Smooth muscle cell (in vitro differentiated cells): ENCODE data around the gene ZNF79. TPM values are rescaled to one million over a fixed set of nuclear protein-coding genes. Genes with fewer than 3 reads are reported as not detected.
A peak's percentile ranks its signal among the peaks of the same experiment; 100 is the strongest.

ENCODE experiments used
- DNase-seq: peaks from one replicate; lab custom pipeline; 2025; ENCODE audit not compliant: unreplicated experiment; lab: John Stamatoyannopoulos, UW
- H2AFZ ChIP-seq: fragments of 200-600 bp; sonication (generic); 2 replicates; pipeline ENCODE4 v1.6.0; 2016; ENCODE audit warnings: antibody characterized with exemption, low read depth, mild to moderate bottlenecking
- H3F3A ChIP-seq: fragments of 200-600 bp; sonication (generic); 2 replicates; pipeline ENCODE4 v1.6.0; 2017; ENCODE audit warnings: antibody characterized with exemption, low read depth
- H3K27ac ChIP-seq: fragments of 200-600 bp; sonication (generic); 2 replicates; pipeline ENCODE4 v1.5.1; 2016; ENCODE audit warnings: low read depth, mild to moderate bottlenecking
- H3K27me3 ChIP-seq: fragments of 200-600 bp; sonication (generic); 2 replicates; pipeline ENCODE4 v1.6.1; 2016; ENCODE audit warnings: low read depth, mild to moderate bottlenecking
- H3K36me3 ChIP-seq: fragments of 200-600 bp; sonication (generic); 2 replicates; pipeline ENCODE4 v1.5.1; 2016; ENCODE audit warnings: low read depth
- H3K4me1 ChIP-seq: fragments of 200-600 bp; sonication (generic); 2 replicates; pipeline ENCODE4 v1.5.1; 2016; ENCODE audit warnings: low read depth
- H3K4me2 ChIP-seq: fragments of 200-600 bp; sonication (generic); 2 replicates; pipeline ENCODE4 v1.6.0; 2016; ENCODE audit warnings: mild to moderate bottlenecking
- H3K4me3 ChIP-seq: fragments of 200-600 bp; sonication (generic); 2 replicates; pipeline ENCODE4 v1.5.1; 2016; ENCODE audit warnings: mild to moderate bottlenecking
- H3K79me2 ChIP-seq: fragments of 200-600 bp; sonication (generic); 2 replicates; pipeline ENCODE4 v1.6.0; 2016; ENCODE audit warnings: low read depth, mild to moderate bottlenecking
- H3K9ac ChIP-seq: fragments of 200-600 bp; sonication (generic); 2 replicates; pipeline ENCODE4 v1.6.0; 2016; ENCODE audit warnings: low read depth
- H3K9me3 ChIP-seq: fragments of 200-600 bp; sonication (generic); replicated peaks from 2 replicates; pipeline ENCODE4 v1.5.1; 2016; ENCODE audit warnings: low read depth
- H4K20me1 ChIP-seq: fragments of 200-600 bp; sonication (generic); 2 replicates; pipeline ENCODE4 v1.6.0; 2016; ENCODE audit warnings: low read depth
- WGBS: methylation state at CpG from one replicate; pipeline ENCODE4 v1.1.7; 2016; ENCODE audit warnings: low lambda C conversion rate; 5-methylcytosine and 5-hydroxymethylcytosine counted together
- polyA plus RNA-seq: library from polyadenylated mRNA; unstranded; fragments of >200 nt; fragmentation: Nextera tagmentation; extraction: Ambion mirVana; gene quantifications from 2 replicates; pipeline ENCODE4 v1.2.1, GENCODE V29; 2016
- small RNA-seq: library from RNA; depleted of rRNA; stranded (forward); fragments of <200 nt; gene quantifications from one replicate; pipeline ENCODE3, GENCODE V24; 2014
- total RNA-seq: library from RNA; depleted of rRNA; stranded (reverse); fragments of >200 nt; gene quantifications from 2 replicates; pipeline ENCODE4 v1.2.3, GENCODE V29; 2014
- TF ChIP-seq, protein P1 (sequence below): fragments of 200-600 bp; sonication (generic); IDR thresholded peaks from 2 replicates; pipeline ENCODE4 v1.5.1; 2017; ENCODE audit warnings: borderline replicate concordance, mild to moderate bottlenecking, antibody characterized with exemption; ENCODE audit not compliant: insufficient read depth, poor library complexity, severe bottlenecking

The ZNF79 gene
- total and polyA plus RNA-seq, 2 experiments from 2014 or later, result 4.3 to 6.6 TPM

DNA sequence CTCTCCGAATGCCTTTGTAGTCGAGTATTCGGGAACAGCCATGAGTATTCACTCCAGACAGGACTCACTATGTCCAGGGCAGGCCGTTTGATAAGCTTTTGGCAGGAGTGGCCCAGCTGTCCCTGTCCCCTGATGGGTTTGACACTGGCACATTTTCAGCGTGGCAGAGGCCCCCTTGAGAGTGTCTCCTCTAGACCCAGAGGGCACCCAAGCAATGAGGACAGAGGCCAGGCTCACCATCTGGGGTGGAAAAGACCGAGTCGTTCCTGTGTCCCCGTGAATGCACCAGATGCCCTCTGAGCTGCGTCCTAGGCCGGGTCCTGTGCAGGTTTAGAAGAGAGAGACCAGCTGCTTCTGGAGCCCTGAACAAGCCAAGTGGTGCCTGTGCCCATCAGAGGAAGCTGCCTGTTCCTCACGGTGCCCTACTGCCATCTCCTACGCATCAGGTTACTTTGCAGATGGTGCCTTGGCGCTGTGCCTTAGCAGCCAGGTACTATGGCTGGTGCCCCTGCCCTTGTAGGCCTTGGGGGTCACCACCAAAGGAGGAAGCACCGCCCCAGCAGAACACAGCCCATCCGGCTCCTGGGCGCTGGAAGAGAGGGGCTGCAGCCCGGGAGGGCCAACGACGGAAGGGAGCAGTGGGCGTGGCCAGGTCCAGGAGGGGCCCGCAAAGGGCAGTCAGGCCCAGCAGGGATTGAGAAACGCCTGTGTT lies 69.6 kb downstream of the ZNF79 start:
- H3K4me3 ChIP-seq, result no peak overlapping the region
- no peaks in the 10 kb centered on the region for H3F3A ChIP-seq
- H3K27ac ChIP-seq, result no peak overlapping the region
- no peaks in the 10 kb centered on the region for H3K79me2 ChIP-seq
- no peak overlapping the region for H3K9ac ChIP-seq
- H3K4me2 ChIP-seq, result no peak overlapping the region
- H3K27me3 ChIP-seq, result no peaks in the 10 kb centered on the region
- no peaks in the 10 kb centered on the region for H4K20me1 ChIP-seq
- TF ChIP-seq, protein P1, sequence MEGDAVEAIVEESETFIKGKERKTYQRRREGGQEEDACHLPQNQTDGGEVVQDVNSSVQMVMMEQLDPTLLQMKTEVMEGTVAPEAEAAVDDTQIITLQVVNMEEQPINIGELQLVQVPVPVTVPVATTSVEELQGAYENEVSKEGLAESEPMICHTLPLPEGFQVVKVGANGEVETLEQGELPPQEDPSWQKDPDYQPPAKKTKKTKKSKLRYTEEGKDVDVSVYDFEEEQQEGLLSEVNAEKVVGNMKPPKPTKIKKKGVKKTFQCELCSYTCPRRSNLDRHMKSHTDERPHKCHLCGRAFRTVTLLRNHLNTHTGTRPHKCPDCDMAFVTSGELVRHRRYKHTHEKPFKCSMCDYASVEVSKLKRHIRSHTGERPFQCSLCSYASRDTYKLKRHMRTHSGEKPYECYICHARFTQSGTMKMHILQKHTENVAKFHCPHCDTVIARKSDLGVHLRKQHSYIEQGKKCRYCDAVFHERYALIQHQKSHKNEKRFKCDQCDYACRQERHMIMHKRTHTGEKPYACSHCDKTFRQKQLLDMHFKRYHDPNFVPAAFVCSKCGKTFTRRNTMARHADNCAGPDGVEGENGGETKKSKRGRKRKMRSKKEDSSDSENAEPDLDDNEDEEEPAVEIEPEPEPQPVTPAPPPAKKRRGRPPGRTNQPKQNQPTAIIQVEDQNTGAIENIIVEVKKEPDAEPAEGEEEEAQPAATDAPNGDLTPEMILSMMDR, result no peak
- 94% methylated on average over 22 of the region's 22 CpGs for WGBS
- no peak for DNase-seq
- H3K9me3 ChIP-seq, result no peaks in the 10 kb centered on the region
- no peaks in the 10 kb centered on the region for H3K36me3 ChIP-seq
- H3K4me1 ChIP-seq, result no peaks in the 10 kb centered on the region
- no peak overlapping the region for H2AFZ ChIP-seq

DNA sequence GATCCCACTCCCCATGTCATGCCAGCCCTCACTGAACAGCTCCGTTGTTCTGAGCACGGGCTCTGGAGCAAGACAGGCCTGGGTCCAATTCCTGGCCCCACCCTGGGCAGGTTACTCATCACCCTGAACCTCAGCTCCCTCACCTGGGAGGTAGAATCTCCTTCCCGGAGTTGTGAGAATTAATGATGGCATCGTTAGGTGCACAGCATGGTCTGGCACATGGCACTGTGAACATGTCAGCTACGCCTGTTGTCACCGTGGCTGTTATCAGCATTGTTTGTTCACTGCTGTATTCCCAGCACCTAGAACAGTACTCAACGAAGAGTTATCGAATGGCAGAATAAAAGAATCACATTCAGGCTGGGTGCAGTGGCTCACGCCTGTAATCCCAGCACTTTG lies 70.1 kb downstream of the ZNF79 start:
- Histone ChIP-seq H4K20me1 (no peaks in the 10 kb centered on the region), H3K27ac (no peak overlapping the region), H3K79me2 (no peaks in the 10 kb centered on the region), H3F3A (no peaks in the 10 kb centered on the region), H3K4me2 (no peak overlapping the region), H3K4me1 (no peaks in the 10 kb centered on the region), H3K9me3 (no peaks in the 10 kb centered on the region), H3K9ac (no peak overlapping the region), H2AFZ (no peak overlapping the region), H3K4me3 (no peak overlapping the region), H3K27me3 (no peaks in the 10 kb centered on the region), H3K36me3 (no peaks in the 10 kb centered on the region)
- no peak for DNase-seq
- TF ChIP-seq, protein P1, result no peak
- WGBS, result 93% methylated on average over 9 of the region's 9 CpGs

Small RNA genes lying within 50 kb of the gene (small RNA-seq; reads per million reads assigned to genes)
- gene RF00019, result not detected
- 227 reads per million, percentile 99 among the genes with 10 or more reads in this experiment for gene SNORA65

Other genes with a start within 250 kb of the ZNF79 start
- gene GARNL3, start 159.6 kb upstream of the ZNF79 start, total RNA-seq, result 7.8 and 18.5 TPM in 2 replicates
- gene GARNL3, start 159.6 kb upstream of the ZNF79 start, polyA plus RNA-seq, result 4.7 and 7.3 TPM in 2 replicates
- gene SLC2A8, start 27.2 kb upstream of the ZNF79 start, total RNA-seq, result 8.7 and 16.9 TPM in 2 replicates
- gene SLC2A8, start 27.2 kb upstream of the ZNF79 start, polyA plus RNA-seq, result 27.7 and 36.6 TPM in 2 replicates
- 1,296 and 1,445 TPM in 2 replicates for gene RPL12, start 27.0 kb downstream of the ZNF79 start, total RNA-seq
- 371 and 424 TPM in 2 replicates for gene RPL12, start 27.0 kb downstream of the ZNF79 start, polyA plus RNA-seq
- 10.5 and 15.3 TPM in 2 replicates for gene LRSAM1, start 27.1 kb downstream of the ZNF79 start, total RNA-seq
- gene LRSAM1, start 27.1 kb downstream of the ZNF79 start, polyA plus RNA-seq, result 27.0 and 28.7 TPM in 2 replicates
- gene STXBP1, start 187.9 kb downstream of the ZNF79 start, total RNA-seq, result 22.4 and 39.5 TPM in 2 replicates
- 22.8 and 26.7 TPM in 2 replicates for gene STXBP1, start 187.9 kb downstream of the ZNF79 start, polyA plus RNA-seq